Measurements from ENCODE around the gene ACKR4.

DNA sequence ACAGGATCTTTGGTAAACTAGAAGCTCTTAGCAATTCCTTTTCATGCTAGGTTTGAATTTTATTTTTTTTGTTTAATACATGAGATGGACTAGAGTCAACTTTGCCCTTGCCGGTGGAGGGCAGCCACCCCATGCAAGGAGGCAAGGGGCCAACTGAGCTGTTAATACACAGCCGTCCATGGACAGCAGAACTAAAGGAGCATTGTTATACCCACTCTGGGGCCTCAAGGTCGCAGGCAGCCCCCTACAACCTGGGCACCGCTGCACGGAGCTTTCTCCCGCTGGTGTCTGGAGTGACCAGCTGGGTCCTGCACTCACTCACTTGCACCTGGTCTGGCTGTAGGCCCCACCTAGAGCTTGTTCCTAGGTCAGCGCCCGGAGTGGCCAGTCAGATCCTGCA is 47.9 kb upstream of the ACKR4 start:
- TF ChIP-seq CTCF (conservative IDR thresholded peaks at IDR 0.05; ENCODE audit: low read length) = no peak
- no peak for TF ChIP-seq EZH2phosphoT487 (IDR thresholded peaks at IDR 0.05; ENCODE audit: borderline replicate concordance)

Measured in Loucy (cell line).